GM13976 (cell line): ENCODE data around the gene CCDC57.

Experiments
- DNase-seq: peaks from one replicate; pipeline ENCODE4 v3.0.0; 2012; ENCODE audit warnings: low spot score
- in situ Hi-C: fragments of 300-500 bp; cut with MboI; formaldehyde crosslinking; loops from one replicate; pipeline ENCODE4 v1.12.0; 2022; ENCODE audit warnings: low sequenced_read_pairs, mixed read lengths, inconsistent platforms; ENCODE audit not compliant: unreplicated experiment
- TF ChIP-seq, protein P1 (sequence below): IDR thresholded peaks from 2 replicates; pipeline ENCODE4 v1.5.1; 2012; ENCODE audit warnings: borderline replicate concordance, mild to moderate bottlenecking; ENCODE audit not compliant: insufficient read depth; ENCODE audit errors: extremely low read depth, missing control alignments, control extremely low read depth

The CCDC57 gene

DNA sequence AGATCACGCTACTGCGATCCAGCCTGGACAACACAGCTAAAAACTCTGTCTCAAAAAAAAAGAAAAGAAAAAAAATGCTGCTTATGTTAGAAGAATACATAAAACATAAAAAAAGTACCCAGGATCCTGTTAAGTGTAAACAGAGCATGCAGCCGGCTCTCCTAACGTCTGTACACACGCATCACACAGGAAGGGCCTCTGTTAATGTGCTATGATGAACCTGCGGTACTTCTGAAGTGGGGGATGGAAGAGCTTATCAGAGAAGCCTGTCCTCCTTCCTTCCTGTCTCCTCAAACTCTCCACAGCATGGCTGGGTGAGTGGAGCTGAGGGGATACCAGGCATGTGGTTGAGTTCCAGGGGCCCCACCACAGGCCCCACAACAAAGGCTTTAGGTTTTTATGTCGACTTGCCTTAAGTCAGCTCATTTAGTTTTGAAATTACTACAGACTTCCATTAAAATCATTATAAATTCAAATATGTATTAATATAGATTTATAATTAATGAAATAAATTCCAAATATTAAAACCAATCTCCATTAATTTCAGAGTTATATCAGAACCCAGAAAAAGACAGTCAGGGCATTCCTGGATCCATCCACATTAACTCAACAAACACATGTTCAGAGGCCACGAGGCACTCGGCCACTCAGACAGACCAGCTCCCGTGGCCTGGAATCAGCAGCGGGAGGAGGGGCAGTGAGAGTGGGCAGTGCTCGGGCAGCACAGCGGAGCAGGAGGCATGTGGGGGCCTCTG lies 11.7 kb downstream of the CCDC57 start:
- DNase-seq, result no peak
- in situ Hi-C loops, result no loop called here
- TF ChIP-seq, protein P1, sequence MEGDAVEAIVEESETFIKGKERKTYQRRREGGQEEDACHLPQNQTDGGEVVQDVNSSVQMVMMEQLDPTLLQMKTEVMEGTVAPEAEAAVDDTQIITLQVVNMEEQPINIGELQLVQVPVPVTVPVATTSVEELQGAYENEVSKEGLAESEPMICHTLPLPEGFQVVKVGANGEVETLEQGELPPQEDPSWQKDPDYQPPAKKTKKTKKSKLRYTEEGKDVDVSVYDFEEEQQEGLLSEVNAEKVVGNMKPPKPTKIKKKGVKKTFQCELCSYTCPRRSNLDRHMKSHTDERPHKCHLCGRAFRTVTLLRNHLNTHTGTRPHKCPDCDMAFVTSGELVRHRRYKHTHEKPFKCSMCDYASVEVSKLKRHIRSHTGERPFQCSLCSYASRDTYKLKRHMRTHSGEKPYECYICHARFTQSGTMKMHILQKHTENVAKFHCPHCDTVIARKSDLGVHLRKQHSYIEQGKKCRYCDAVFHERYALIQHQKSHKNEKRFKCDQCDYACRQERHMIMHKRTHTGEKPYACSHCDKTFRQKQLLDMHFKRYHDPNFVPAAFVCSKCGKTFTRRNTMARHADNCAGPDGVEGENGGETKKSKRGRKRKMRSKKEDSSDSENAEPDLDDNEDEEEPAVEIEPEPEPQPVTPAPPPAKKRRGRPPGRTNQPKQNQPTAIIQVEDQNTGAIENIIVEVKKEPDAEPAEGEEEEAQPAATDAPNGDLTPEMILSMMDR, result no peak

DNA sequence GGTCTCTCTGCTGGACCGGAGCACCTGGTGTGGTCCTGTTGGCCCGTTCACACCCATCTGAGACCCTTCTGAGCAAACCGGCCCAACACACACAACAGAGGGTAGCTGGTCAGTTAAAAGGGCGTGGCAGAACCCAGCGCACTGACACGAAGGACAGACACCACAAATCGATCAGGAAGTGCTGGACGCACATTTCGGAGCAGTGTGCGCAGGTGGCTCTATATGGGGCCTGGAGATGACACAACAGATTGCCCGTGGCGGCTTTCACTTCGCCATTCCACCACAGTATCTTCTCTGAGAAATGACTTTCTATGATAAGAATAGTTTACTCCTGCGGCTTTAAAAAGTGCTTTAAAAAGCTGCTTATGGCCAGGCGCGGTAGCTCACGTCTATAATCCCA lies 12.5 kb downstream of the CCDC57 start:
- DNase-seq, result no peak
- TF ChIP-seq, protein P1, result no peak
- in situ Hi-C loops, result no loop called here

DNA sequence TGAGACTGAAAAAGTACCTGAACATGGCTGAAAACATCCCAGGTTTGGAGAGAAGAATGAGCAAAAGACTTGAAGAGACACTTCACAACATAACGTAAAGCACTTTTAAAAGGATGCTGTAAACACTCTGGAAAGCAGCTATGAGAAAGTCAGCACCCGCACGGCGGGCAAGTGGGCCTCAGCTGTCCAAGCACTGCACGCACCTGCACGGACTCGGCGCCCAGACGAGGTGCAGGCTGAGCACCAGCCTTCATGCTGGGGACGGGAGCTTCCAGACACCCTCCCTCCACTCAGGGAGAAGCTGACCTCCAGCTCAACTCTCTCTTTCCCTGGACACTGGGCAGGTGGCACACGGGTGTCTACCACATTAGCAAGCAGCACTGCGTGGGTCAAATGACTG lies 13.1 kb downstream of the CCDC57 start:
- TF ChIP-seq, protein P1, result no peak
- DNase-seq, result no peak
- in situ Hi-C loops, result no loop called here

DNA sequence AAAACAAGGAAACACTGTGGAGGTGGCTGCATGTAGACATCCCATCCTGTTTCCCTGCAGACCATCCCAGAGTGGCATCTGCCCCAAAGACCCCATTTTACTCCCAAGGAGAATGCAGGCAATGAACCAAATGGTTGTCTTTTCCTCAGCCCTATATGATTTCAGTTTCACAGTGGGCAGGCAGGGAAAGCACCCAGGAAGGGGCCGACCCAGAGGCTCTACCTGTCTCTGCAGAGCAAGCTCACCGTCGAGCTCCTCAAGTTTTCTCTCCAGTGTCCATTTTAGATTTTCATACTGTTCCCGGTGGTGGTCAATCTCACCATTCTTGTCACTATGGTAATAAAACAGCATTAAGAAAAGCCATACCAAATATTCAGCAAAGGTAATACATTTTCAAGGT lies 14.6 kb downstream of the CCDC57 start:
- DNase-seq, result no peak
- TF ChIP-seq, protein P1, result no peak
- in situ Hi-C loops, result no loop called here

DNA sequence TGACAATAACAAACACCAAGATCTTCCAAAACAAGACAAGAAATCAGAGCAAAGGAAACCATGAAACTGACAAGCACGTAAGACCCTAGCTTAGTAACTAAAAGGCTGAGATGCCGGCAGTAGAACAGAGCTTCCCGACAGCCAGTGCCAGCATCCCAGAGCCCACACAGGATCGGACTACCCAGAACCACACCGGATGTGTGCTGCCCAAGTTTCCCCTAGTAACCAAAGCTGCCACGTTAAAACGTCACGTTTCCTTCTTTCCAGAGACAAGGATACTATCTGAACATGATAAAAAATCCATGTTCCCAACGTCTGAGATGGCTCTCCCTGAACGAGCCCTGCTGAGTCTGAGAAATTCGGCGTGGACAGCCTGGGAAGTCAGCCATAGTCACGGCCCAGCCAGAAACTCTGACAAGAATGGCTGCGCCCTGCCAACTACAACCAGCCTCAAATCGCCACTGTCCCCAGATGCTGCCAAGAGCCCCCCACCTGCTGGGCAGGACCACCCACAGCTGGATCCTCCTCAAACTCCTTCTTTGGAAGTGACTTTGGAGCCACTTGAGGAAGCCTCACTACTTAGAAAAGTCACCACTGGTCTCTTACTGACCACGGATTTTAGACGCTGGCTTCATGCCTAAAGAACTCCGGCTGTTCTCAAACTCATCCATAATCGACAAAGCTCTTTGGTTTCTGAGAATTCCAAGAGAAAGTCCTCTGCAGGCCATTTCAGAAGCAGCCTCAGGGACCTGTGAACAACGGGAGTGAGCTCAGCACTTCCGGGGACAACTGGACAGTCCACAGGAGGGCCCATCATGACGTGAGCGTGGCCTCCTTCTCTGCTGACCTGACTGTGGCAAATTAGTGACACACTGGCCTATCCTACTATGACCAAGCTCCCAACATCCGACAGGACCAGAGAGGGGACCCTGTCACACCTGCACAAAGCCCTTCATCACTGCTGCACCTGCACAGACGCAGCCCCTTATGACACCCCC lies 16.7 kb downstream of the CCDC57 start:
- TF ChIP-seq, protein P1, result no peak
- in situ Hi-C loops, result no loop called here
- DNase-seq, result no peak

DNA sequence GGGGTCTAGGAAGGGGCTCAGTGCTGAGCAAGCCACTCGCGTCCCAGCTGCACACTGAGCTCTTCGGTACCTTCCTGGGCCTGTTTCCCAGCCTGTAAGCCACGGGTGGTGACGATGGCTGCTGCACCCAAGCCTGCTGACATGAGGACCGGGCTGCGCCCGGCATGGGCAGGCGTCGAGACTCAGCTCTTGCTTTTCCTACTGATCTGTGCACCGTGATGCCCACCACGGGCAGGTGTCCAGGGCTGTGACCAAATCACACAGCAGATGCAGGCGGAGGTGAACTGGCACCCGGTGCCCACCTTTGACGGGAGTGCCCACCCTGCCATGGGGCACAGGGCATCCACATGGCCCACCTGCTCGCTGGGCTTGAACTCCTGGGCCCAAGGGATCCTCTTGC lies 17.9 kb downstream of the CCDC57 start:
- in situ Hi-C loops, result no loop called here

More for the DNA sequence above, 17.9 kb downstream of the CCDC57 start:
- TF ChIP-seq, protein P1, result no peak
- no peak for DNase-seq
